Fibroblast of lung (primary cell): ENCODE data around the gene ACBD3. TPM values are rescaled to one million over a fixed set of nuclear protein-coding genes. Genes with fewer than 3 reads are reported as not detected.

Experiments
- DNase-seq, 2 donors: peaks; one replicate each; pipeline versions ENCODE4 v3.0.0 to v3.0.0-alpha.2; 2010; ENCODE audit warnings: low read depth in 2 of 2
- H2AFZ ChIP-seq: 2 replicates; pipeline ENCODE4 v1.5.1; 2012; ENCODE audit warnings: low read length, control low read depth, inconsistent platforms
- H3K27ac ChIP-seq: 2 replicates; pipeline ENCODE4 v1.5.1; 2011; ENCODE audit warnings: low read length, control low read depth; ENCODE audit not compliant: insufficient read depth
- H3K27me3 ChIP-seq: 2 replicates; pipeline ENCODE4 v1.5.1; 2011; ENCODE audit warnings: mild to moderate bottlenecking, low read length; ENCODE audit not compliant: control insufficient read depth, insufficient read depth
- H3K36me3 ChIP-seq: 2 replicates; pipeline ENCODE4 v1.5.1; 2011; ENCODE audit warnings: low read length; ENCODE audit not compliant: control insufficient read depth, insufficient read depth
- H3K4me1 ChIP-seq: 2 replicates; pipeline ENCODE4 v1.5.1; 2011; ENCODE audit warnings: low read length; ENCODE audit not compliant: control insufficient read depth, insufficient read depth; ENCODE audit errors: extremely low read depth
- H3K4me2 ChIP-seq: 2 replicates; pipeline ENCODE4 v1.5.1; 2011; ENCODE audit warnings: low read length, control low read depth; ENCODE audit not compliant: insufficient read depth; ENCODE audit errors: extremely low read depth
- H3K4me3 ChIP-seq, 4 experiments: fragments of 200-600 bp in 1 of 4; sonication (generic) in 1 of 4; replicated peaks in 1 of 4; 2 replicates each; pipeline ENCODE4 v1.5.1; 2011 to 2016; ENCODE audit warnings: low read length in 4 of 4, low read depth in 3 of 4, mild to moderate bottlenecking in 3 of 4, control low read depth in 2 of 4, inconsistent platforms in 1 of 4, mixed read lengths in 1 of 4; ENCODE audit not compliant: insufficient read depth in 1 of 4; ENCODE audit errors: control extremely low read depth in 1 of 4
- H3K79me2 ChIP-seq: 2 replicates; pipeline ENCODE4 v1.5.1; 2012; ENCODE audit warnings: mild to moderate bottlenecking, low read length, inconsistent platforms; ENCODE audit not compliant: control insufficient read depth, insufficient read depth
- H3K9ac ChIP-seq: 2 replicates; pipeline ENCODE4 v1.5.1; 2011; ENCODE audit warnings: mild to moderate bottlenecking, low read length, control low read depth; ENCODE audit not compliant: insufficient read depth
- H3K9me3 ChIP-seq: 2 replicates; pipeline ENCODE4 v1.5.1; 2012; ENCODE audit warnings: low read depth, low read length; ENCODE audit not compliant: control insufficient read depth, insufficient read depth
- H4K20me1 ChIP-seq: 2 replicates; pipeline ENCODE4 v1.5.1; 2011; ENCODE audit warnings: low read length; ENCODE audit not compliant: control insufficient read depth, insufficient read depth; ENCODE audit errors: extremely low read depth
- CTCF ChIP-seq, 2 donors: IDR thresholded peaks in 1 of 2; conservative IDR thresholded peaks in 1 of 2; 1 replicate in 1 of 2; 2 replicates in 1 of 2; pipeline ENCODE4 v1.5.1; 2011 to 2012; ENCODE audit warnings: low read length in 2 of 2, control low read depth in 1 of 2, inconsistent platforms in 1 of 2, low read depth in 1 of 2, mild to moderate bottlenecking in 1 of 2
- EZH2 ChIP-seq: IDR thresholded peaks from 2 replicates; pipeline ENCODE4 v1.5.1; 2012; ENCODE audit warnings: low read length, control low read depth, mild to moderate bottlenecking; ENCODE audit errors: missing control alignments
- polyA plus RNA-seq, 2 donors: library from polyadenylated mRNA; depleted of rRNA in 1 of 2; stranded (reverse) in 1 of 2; unstranded in 1 of 2; fragments of >200 nt; gene quantifications; 2 replicates each; pipeline ENCODE4 v1.2.1, GENCODE V29; 2011 to 2012; ENCODE audit warnings: missing spikeins in 1 of 2
- total RNA-seq: library from RNA; depleted of rRNA; stranded (reverse); fragments of >200 nt; gene quantifications from 2 replicates; pipeline ENCODE4 v1.2.1, GENCODE V29; 2014

Gene ACBD3
- total and polyA plus RNA-seq, 2 donors (not counting 1 experiment from before 2014, with no cell fraction given), result 67.7 to 85.0 TPM

DNA sequence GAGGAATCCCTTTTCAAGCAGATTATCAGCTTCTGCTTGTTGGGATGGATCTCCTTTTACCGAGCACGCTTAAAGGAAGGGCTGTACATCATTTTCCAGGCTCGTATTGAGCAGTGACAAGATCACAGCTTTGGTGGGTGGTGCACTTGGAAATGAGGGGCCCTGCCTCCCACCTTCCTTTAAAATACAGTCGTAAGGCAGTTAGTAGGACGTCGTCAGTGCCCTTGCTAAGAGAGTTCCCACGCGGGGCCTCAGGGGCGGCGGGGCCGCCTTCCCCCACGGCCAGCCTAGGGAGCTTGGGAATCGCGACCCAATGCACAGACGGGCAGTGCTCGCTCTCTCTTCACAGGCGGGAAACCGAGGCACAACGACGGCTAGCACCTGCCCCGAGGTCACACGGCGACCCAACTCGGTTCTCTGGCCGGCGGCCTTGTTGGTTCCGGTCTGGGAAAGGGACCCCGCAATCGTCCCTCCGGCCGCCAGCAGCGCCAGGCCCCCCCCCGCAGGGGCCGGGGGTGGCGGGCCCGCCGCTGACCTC, 65.4 kb downstream of the ACBD3 start:
- Histone ChIP-seq H3K79me2 (no peaks in the 10 kb centered on the region), H3K9me3 (no peaks in the 10 kb centered on the region), H3K27me3 (no peaks in the 10 kb centered on the region), H2AFZ (no peak overlapping the region), H3K27ac (no peak overlapping the region), H4K20me1 (no peaks in the 10 kb centered on the region), H3K4me2 (peak overlapping the region; percentile 88), H3K4me1 (no peaks in the 10 kb centered on the region), H3K9ac (no peak overlapping the region), H3K4me3 (peak overlapping the region in 1 of 4 experiments; percentile 72), H3K36me3 (no peaks in the 10 kb centered on the region)
- no peak for DNase-seq
- TF ChIP-seq EZH2 (no peak), CTCF (conservative IDR thresholded peaks at IDR 0.05 in 1 of 2, IDR thresholded peaks at IDR 0.05 in 1 of 2; ENCODE audit: low read depth in 1 of 2, low read length in 2 of 2) (no peak)

- Histone ChIP-seq H3K36me3 (no peaks in the 10 kb centered on the region), H3K79me2 (no peaks in the 10 kb centered on the region), H3K4me1 (no peaks in the 10 kb centered on the region), H3K27ac (no peak overlapping the region), H4K20me1 (no peaks in the 10 kb centered on the region), H3K4me2 (no peak overlapping the region), H3K27me3 (no peaks in the 10 kb centered on the region), H3K4me3 (no peak overlapping the region), H3K9ac (no peak overlapping the region), H3K9me3 (no peaks in the 10 kb centered on the region), H2AFZ (no peak overlapping the region)
- DNase-seq, result no peak
- no peak for TF ChIP-seq CTCF (conservative IDR thresholded peaks at IDR 0.05 in 1 of 2, IDR thresholded peaks at IDR 0.05 in 1 of 2; ENCODE audit: low read depth in 1 of 2, low read length in 2 of 2)
These were observed 66.1 kb downstream of the ACBD3 start for GRCh38 chr1:226120398-226120797.

DNA sequence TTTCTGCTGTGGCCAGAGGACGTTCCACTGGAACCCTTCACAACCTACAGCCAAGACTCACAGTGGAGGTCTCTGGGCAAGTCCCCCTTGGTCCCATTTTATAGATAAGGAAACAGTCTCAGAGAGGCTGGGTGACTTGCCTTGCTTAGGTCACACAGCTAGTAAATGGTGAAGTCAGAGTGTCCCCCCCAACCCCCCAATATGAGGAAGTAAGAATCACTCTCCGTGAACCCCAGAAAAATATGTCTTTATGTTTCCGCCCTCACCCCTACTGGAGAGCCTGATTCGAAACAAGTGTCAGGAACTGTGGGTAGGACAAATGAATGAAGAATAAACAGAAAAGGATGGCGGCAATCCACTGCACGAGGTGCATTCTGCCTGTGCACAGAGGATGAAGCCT, 67.4 kb downstream of the ACBD3 start:
- no peaks in the 10 kb centered on the region for H3K4me1 ChIP-seq
- H3K36me3 ChIP-seq, result no peaks in the 10 kb centered on the region
- no peaks in the 10 kb centered on the region for H3K79me2 ChIP-seq
- no peak for TF ChIP-seq CTCF (conservative IDR thresholded peaks at IDR 0.05 in 1 of 2, IDR thresholded peaks at IDR 0.05 in 1 of 2; ENCODE audit: low read depth in 1 of 2, low read length in 2 of 2)
- no peak for TF ChIP-seq EZH2
- H3K4me2 ChIP-seq, result no peak overlapping the region
- no peak overlapping the region for H3K9ac ChIP-seq
- H4K20me1 ChIP-seq, result no peaks in the 10 kb centered on the region
- no peak overlapping the region for H3K4me3 ChIP-seq
- H3K27me3 ChIP-seq, result no peaks in the 10 kb centered on the region
- H3K9me3 ChIP-seq, result no peaks in the 10 kb centered on the region
- H2AFZ ChIP-seq, result no peak overlapping the region
- no peak overlapping the region for H3K27ac ChIP-seq
- DNase-seq, result no peak
